Measurements from ENCODE around the gene NRXN3. TPM values are rescaled to one million over a fixed set of nuclear protein-coding genes. Genes with fewer than 3 reads are reported as not detected.

The NRXN3 gene
- total and polyA plus RNA-seq, 2 of the 4 experiments (the other 2 are of a cell fraction), result 4.8 to 25.1 TPM

GRCh38 chr14:78737601-78738000, 567.4 kb downstream of the NRXN3 start:
- CTCF ChIA-PET, result no interaction called here
- Histone ChIP-seq H2BK20ac (ENCODE audit: low read depth, low read length) (no peak overlapping the region), H3K79me1 (ENCODE audit: low read depth in 1 of 2, low read length in 2 of 2) (no peaks in the 10 kb centered on the region), H3K4me2 (ENCODE audit: low read depth, low read length) (no peak overlapping the region), H3K27ac (ENCODE audit: insufficient read depth, low read length) (no peak overlapping the region), H2AK5ac (ENCODE audit: low read depth, low read length) (no peak overlapping the region), H4K20me1 (ENCODE audit: insufficient read depth, low read length) (no peaks in the 10 kb centered on the region), H3K4me1 (ENCODE audit: control insufficient read depth, insufficient read depth, low read length) (no peaks in the 10 kb centered on the region), H2BK120ac (ENCODE audit: low read depth, low read length) (no peak overlapping the region), H2AFZ (replicated peaks; ENCODE audit: low read length, poor library complexity) (no peak overlapping the region), H2BK5ac (ENCODE audit: low read depth, low read length, poor library complexity, severe bottlenecking) (no peak overlapping the region), H4K5ac (ENCODE audit: low read depth, low read length) (no peak overlapping the region), H2AK9ac (replicated peaks; ENCODE audit: low read depth, low read length, poor library complexity) (no peak overlapping the region), H3K56ac (ENCODE audit: extremely low read depth, insufficient read depth, low read length) (no peak overlapping the region), H3K9me1 (ENCODE audit: insufficient read depth, low read length) (no peaks in the 10 kb centered on the region), H3K23ac (ENCODE audit: low read depth, low read length) (no peak overlapping the region), H2BK15ac (ENCODE audit: low read depth, low read length) (no peak overlapping the region), H3K4me3 (ENCODE audit: insufficient read depth, low read depth, low read length) (no peak overlapping the region), H3K36me3 (ENCODE audit: control insufficient read depth, insufficient read depth, low read length) (no peaks in the 10 kb centered on the region), H3K27me3 (ENCODE audit: control insufficient read depth, insufficient read depth, low read length) (no peaks in the 10 kb centered on the region), H3K9ac (ENCODE audit: low read depth, low read length) (no peak overlapping the region), H3K18ac (ENCODE audit: low read depth, low read length) (no peak overlapping the region), H3K4ac (ENCODE audit: low read depth, low read length) (no peak overlapping the region), H4K8ac (ENCODE audit: low read depth in 2 of 2, low read length in 2 of 2) (no peak overlapping the region), H3K14ac (replicated peaks; ENCODE audit: low read depth, low read length) (no peak overlapping the region), H3K9me3 (ENCODE audit: control insufficient read depth, insufficient read depth, low read length) (peaks cover 8% of the 10 kb centered on the region; the same call in 1 of the 2 replicates), H4K91ac (ENCODE audit: insufficient read depth, low read depth, low read length) (no peak overlapping the region)
- ATAC-seq (ENCODE audit: low read depth), result no peak
- POLR2A ChIA-PET (ENCODE audit: unreplicated experiment), result no interaction called here
- WGBS, 2 experiments (ENCODE audit: extremely low coverage in 2 of 2, insufficient read length in 1 of 2), result no CpG with 5 or more reads among the region's 6 CpGs
- in situ Hi-C loops (cut with MboI; ENCODE audit: low sequenced_read_pairs) (no loop called here), intact Hi-C loops (cut with micrococcal nuclease) (no loop called here), dilution Hi-C loops (cut with HindIII; ENCODE audit: low sequenced_read_pairs, unreplicated experiment) (no loop called here)
- no TSS peak for BruUV-seq (replicated peaks)
- TF ChIP-seq MAFK (IDR thresholded peaks at IDR 0.05; ENCODE audit: low read depth, low read length) (no peak), MXI1 (IDR thresholded peaks at IDR 0.05; ENCODE audit: borderline replicate concordance, low read depth, low read length) (no peak), RAD21 (IDR thresholded peaks at IDR 0.05; ENCODE audit: low read length) (no peak), CEBPB (IDR thresholded peaks at IDR 0.05; ENCODE audit: low read depth, low read length) (no peak), NFE2L2 (IDR thresholded peaks at IDR 0.05; ENCODE audit: low read depth, low read length) (no peak), POLR2A (IDR thresholded peaks at IDR 0.05; ENCODE audit: low read depth, low read length) (no peak), CTCF (conservative IDR thresholded peaks at IDR 0.05; ENCODE audit: low read depth, low read length) (no peak), SMC3 (IDR thresholded peaks at IDR 0.05; ENCODE audit: low read depth, low read length) (no peak), BHLHE40 (IDR thresholded peaks at IDR 0.05; ENCODE audit: low read depth, low read length) (no peak), RFX5 (IDR thresholded peaks at IDR 0.05; ENCODE audit: low read depth, low read length) (no peak), CHD1 (IDR thresholded peaks at IDR 0.05; ENCODE audit: low read depth, low read length) (no peak), ELK1 (IDR thresholded peaks at IDR 0.05; ENCODE audit: borderline replicate concordance, low read depth, low read length) (no peak), MAZ (IDR thresholded peaks at IDR 0.05; ENCODE audit: borderline replicate concordance, low read depth, low read length) (no peak)
- DNase-seq, result no peak

Data from IMR-90 (cell line).